Measurements from ENCODE around the gene MOV10L1.
"Not testable (repeated sequence)": the region's sequence is repeated elsewhere in the genome, so short reads cannot be mapped to it uniquely, and the experiment has no call there.

MOV10L1 gene

DNA sequence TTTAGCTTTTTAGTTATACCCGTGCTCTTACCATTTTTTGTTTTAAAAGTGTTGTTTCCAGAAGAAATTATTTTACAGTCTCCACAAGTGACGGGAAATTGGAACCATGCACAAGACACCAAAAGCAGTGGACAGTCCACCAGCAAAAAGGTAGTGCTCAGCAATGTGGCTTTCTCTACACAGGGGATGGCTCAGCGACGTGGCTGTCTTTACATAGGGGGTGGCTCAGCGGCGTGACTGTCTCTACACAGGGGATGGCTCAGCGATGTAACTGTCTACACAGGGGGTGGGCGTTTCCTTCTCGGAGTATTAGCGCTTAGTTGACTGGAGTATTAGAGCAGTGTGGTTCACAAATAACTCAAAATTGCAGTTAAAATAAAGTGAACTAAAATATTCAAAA, 44.7 kb downstream of the MOV10L1 start:
- FAIRE-seq (no peak), DNase-seq (ENCODE audit: insufficient read length, low spot score) (no peak)
- TF ChIP-seq, protein P1, sequence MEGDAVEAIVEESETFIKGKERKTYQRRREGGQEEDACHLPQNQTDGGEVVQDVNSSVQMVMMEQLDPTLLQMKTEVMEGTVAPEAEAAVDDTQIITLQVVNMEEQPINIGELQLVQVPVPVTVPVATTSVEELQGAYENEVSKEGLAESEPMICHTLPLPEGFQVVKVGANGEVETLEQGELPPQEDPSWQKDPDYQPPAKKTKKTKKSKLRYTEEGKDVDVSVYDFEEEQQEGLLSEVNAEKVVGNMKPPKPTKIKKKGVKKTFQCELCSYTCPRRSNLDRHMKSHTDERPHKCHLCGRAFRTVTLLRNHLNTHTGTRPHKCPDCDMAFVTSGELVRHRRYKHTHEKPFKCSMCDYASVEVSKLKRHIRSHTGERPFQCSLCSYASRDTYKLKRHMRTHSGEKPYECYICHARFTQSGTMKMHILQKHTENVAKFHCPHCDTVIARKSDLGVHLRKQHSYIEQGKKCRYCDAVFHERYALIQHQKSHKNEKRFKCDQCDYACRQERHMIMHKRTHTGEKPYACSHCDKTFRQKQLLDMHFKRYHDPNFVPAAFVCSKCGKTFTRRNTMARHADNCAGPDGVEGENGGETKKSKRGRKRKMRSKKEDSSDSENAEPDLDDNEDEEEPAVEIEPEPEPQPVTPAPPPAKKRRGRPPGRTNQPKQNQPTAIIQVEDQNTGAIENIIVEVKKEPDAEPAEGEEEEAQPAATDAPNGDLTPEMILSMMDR (IDR thresholded peaks at IDR 0.05; ENCODE audit: insufficient read depth, missing control alignments): no peak

DNA sequence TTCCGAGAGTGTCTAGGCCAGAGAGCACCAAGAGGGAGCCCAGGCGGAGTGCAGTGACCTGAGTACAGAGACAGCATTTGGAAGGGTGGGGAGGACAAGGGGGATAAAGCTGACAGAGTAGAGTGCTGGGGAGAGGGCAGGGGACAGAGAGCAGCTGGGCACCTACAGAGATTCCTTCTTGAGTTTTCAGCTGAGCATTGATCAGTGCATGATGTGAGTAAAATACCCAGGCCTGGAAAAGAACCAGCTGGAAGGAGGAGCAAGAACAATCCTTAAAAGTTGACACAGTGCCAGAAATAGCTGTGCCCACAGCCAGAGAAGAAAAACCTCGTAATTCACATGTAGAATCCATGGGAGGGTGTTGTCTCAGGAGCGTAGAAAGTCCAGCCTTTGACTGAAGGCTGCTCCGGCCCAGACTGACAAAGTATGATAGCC, 46.8 kb downstream of the MOV10L1 start:
- TF ChIP-seq, protein P1 (IDR thresholded peaks at IDR 0.05; ENCODE audit: insufficient read depth, missing control alignments): no peak
- FAIRE-seq: no peak
- DNase-seq (ENCODE audit: insufficient read length, low spot score): no peak

DNA sequence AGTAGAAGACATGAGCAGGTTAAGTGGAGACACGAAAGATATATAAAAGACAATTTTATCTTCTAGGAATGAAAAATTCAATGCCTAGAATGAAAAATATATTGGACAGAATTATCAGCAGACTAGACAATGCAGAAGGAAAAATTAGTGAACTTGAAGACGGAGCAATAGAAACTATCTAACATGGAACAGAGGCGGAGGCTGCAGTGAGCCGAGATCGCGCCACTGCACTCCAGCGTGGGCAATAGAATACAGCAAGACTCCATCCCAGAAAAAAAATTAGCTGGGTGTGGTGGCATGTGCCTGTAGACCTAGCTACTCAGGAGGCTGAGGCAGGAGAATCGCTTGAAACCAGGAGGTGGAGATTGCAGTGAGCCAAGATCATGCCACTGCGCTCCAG, 47.5 kb downstream of the MOV10L1 start:
- DNase-seq (ENCODE audit: insufficient read length, low spot score); FAIRE-seq: not testable (repeated sequence)

DNA sequence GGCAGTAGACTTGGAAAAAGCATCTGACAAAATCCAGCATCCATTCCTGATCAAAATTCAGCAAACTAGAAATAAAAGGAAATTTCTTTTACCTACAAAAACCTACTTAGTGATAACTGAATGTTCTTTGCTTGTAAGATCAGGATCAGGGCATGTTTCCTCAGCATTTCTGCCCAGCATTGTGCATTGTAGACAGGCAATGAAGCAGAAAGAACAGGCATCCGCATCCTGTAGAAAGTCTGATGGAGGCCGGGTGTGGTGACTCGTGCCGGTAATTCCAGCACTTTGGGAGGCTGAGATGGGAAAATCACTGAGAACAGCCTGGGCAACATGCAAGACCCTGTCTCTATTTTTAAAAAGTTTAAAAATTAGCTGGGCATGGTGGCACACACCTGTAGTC, 48.2 kb downstream of the MOV10L1 start:
- DNase-seq (ENCODE audit: insufficient read length, low spot score): no peak
- FAIRE-seq: no peak
- TF ChIP-seq, protein P1 (IDR thresholded peaks at IDR 0.05; ENCODE audit: insufficient read depth, missing control alignments): no peak

DNA sequence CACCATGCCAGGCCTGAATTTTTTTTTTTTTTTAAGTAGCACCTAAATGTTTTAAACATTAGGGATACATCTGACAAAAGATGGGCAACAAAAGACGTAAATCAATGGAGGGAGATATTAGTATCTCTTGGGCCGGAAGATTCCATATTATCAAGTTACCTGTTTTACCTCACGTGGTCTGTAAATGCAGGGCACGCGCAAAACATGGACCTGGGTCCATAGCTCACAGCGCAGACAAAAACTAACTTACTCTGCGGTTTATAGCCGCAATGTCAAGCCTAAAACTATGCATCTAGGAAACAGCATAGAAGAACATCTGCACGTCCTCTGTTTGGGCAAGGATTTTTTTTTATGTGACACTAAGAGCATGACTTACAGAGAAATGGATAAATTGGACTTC, 49.2 kb downstream of the MOV10L1 start:
- no peak for FAIRE-seq
- DNase-seq (ENCODE audit: insufficient read length, low spot score): no peak
- TF ChIP-seq, protein P1 (IDR thresholded peaks at IDR 0.05; ENCODE audit: insufficient read depth, missing control alignments): no peak

DNA sequence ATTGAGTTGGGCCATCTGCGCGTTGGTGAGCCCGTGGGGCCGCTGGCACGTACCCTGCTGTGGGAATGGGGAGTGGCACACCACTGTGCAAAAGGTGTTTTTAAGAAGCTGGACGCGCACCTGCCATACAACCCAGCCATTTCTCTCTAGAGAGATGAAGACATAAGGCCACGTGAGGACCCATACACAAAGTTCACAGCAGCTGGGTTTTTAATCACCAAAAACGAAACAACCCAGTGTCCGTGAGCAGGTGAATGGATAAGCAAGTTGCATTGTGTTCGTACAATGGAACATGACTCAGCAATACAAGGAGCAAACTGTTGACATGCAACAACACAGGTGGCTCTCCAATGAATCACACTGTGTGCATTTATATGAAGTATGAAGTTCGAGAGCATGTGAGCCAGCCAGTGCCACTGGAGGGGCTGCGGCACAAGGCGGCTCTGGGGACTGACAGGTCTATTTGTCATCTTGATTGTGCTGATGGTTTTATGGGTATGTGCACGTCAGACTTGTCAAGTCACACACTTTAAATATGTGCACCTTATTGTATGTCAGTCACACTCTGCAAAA, 50.1 kb downstream of the MOV10L1 start:
- FAIRE-seq: no peak

DNA sequence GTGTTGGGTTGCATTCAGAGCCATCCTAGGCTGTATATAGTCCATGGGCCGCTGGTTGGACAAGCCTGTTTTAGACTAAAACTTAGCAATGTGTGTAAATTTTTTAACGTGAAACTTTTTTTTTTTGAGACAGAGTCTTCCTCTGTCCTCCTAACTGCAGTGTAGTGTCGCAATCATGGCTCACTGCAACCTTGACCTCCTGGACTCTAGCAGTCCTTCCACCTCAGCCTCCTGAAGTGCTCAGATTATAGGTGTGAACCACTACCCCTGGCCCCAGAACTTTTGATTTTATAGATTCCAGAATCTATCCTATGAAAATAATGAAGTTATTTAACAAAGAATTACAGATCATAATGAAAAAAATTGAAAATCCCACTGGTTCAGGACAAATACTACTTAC, 50.8 kb downstream of the MOV10L1 start:
- TF ChIP-seq, protein P1 (IDR thresholded peaks at IDR 0.05; ENCODE audit: insufficient read depth, missing control alignments): no peak
- FAIRE-seq (no peak), DNase-seq (ENCODE audit: insufficient read length, low spot score) (no peak)

More for the DNA sequence above, 50.1 kb downstream of the MOV10L1 start:
- TF ChIP-seq, protein P1 (IDR thresholded peaks at IDR 0.05; ENCODE audit: insufficient read depth, missing control alignments): no peak
- no peak for DNase-seq (ENCODE audit: insufficient read length, low spot score)

DNA sequence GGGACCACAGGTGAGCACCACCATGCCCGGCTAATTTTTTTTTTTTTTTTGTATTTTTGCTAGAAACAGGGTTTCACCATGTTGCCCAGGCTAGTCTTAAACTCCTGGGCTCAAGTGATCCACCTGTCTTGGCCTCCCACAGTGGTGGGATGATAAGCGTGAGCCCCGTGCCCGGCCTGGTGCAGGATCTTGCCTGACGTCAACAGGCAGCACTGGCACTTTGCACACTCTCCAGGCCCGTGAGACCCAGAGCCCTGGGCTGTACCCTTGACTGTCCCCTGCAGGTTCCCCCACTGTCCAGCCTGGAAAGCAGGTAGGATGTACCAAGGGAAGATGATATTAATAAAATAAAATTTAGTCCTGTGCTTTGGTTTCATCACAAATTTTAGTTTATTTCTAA, 51.7 kb downstream of the MOV10L1 start:
- FAIRE-seq: no peak
- no peak for DNase-seq (ENCODE audit: insufficient read length, low spot score)
- TF ChIP-seq, protein P1 (IDR thresholded peaks at IDR 0.05; ENCODE audit: insufficient read depth, missing control alignments): no peak

All from D721Med (cell line).